Activated naive CD4-positive, alpha-beta T cell treated with anti-CD3 and anti-CD28 coated beads, Interleukin-2, amount 50 U/mL, for 72 hours (primary cell): ENCODE results near the gene CYP26C1. TPM values are rescaled to one million over a fixed set of nuclear protein-coding genes. Genes with fewer than 3 reads are reported as not detected.

Experiments used
- ATAC-seq, 2 donors: fragments of 150-1000 bp; cut with Tn5 transposase; 2 replicates each; pipeline ENCODE4 v1.10.0; 2021; ENCODE audit warnings: mild to moderate bottlenecking in 2 of 2, moderate library complexity in 2 of 2
- DNase-seq, 2 donors: peaks; one replicate each; pipeline ENCODE4 v3.0.0; 2021 to 2022; ENCODE audit warnings: low spot score in 2 of 2
- H3K27ac Mint-ChIP-seq, 2 donors: one replicate each; pipeline ENCODE4 v1.8.0; 2022; ENCODE audit warnings: mild to moderate bottlenecking in 2 of 2, mixed read lengths in 2 of 2
- H3K36me3 Mint-ChIP-seq, 2 donors: one replicate each; pipeline ENCODE4 v1.8.0; 2022; ENCODE audit warnings: mixed read lengths in 2 of 2
- H3K9me3 Mint-ChIP-seq, 2 donors: one replicate each; pipeline ENCODE4 v1.8.0; 2022; ENCODE audit warnings: mixed read lengths in 2 of 2
- total RNA-seq, 2 donors: library from RNA; stranded (reverse); gene quantifications; one replicate each; pipeline ENCODE4 v1.2.3, GENCODE V29; 2022

Gene CYP26C1
- total RNA-seq, 2 donors from 2014 or later = 0.12 TPM; not detected in 1

GRCh38 chr10:93062514-93063143 is 2.0 kb downstream of the CYP26C1 start:
- Mint-ChIP-seq H3K9me3 (no peaks in the 10 kb centered on the region), H3K27ac (peak overlapping the region in 1 of 2 donors; percentile 28), H3K36me3 (peaks cover 5 to 6% of the 10 kb centered on the region in 2 donors)
- ATAC-seq = peak; percentile 74 to 91
- peak in 1 of 2 donors; percentile 80 for DNase-seq

- no peak overlapping the region for H3K27ac Mint-ChIP-seq
- H3K9me3 Mint-ChIP-seq = no peaks in the 10 kb centered on the region
- DNase-seq (no peak), ATAC-seq (no peak)
- peaks cover 0 to 6% of the 10 kb centered on the region in 2 donors for H3K36me3 Mint-ChIP-seq
These were observed 2.8 kb downstream of the CYP26C1 start for GRCh38 chr10:93063144-93063976.

- Mint-ChIP-seq H3K27ac (no peak overlapping the region), H3K9me3 (no peaks in the 10 kb centered on the region), H3K36me3 (peaks cover 0 to 6% of the 10 kb centered on the region in 2 donors)
- DNase-seq (no peak), ATAC-seq (no peak)
These were observed 3.5 kb downstream of the CYP26C1 start for GRCh38 chr10:93063977-93064660.

- Mint-ChIP-seq H3K36me3 (peaks cover 0 to 2% of the 10 kb centered on the region in 2 donors), H3K9me3 (no peaks in the 10 kb centered on the region), H3K27ac (no peak overlapping the region)
- no peak for ATAC-seq
- DNase-seq = no peak
These were observed 4.5 kb downstream of the CYP26C1 start for GRCh38 chr10:93064874-93065660.

GRCh38 chr10:93065675-93066543 is 5.3 kb downstream of the CYP26C1 start:
- H3K36me3 Mint-ChIP-seq = no peaks in the 10 kb centered on the region
- DNase-seq (no peak), ATAC-seq (no peak)
- H3K9me3 Mint-ChIP-seq = no peaks in the 10 kb centered on the region
- H3K27ac Mint-ChIP-seq = no peak overlapping the region

GRCh38 chr10:93066544-93066913 is 5.9 kb downstream of the CYP26C1 start:
- Mint-ChIP-seq H3K36me3 (no peaks in the 10 kb centered on the region), H3K9me3 (no peaks in the 10 kb centered on the region), H3K27ac (no peak overlapping the region)
- no peak for DNase-seq
- no peak for ATAC-seq

GRCh38 chr10:93067443-93068365 is 7.1 kb downstream of the CYP26C1 start:
- ATAC-seq = no peak
- H3K36me3 Mint-ChIP-seq = peaks cover 0 to 5% of the 10 kb centered on the region in 2 donors
- no peak overlapping the region for H3K27ac Mint-ChIP-seq
- DNase-seq = no peak
- no peaks in the 10 kb centered on the region for H3K9me3 Mint-ChIP-seq

- H3K36me3 Mint-ChIP-seq = peaks cover 0 to 5% of the 10 kb centered on the region in 2 donors
- DNase-seq (no peak), ATAC-seq (peak in 1 of 2 donors; percentile 31)
- H3K9me3 Mint-ChIP-seq = no peaks in the 10 kb centered on the region
- H3K27ac Mint-ChIP-seq = no peak overlapping the region
These were observed 8.0 kb downstream of the CYP26C1 start for GRCh38 chr10:93068411-93069244.

- Mint-ChIP-seq H3K36me3 (peaks cover under 1 to 5% of the 10 kb centered on the region in 2 donors), H3K27ac (no peak overlapping the region), H3K9me3 (no peaks in the 10 kb centered on the region)
- ATAC-seq = no peak
- DNase-seq = no peak
These were observed 8.6 kb downstream of the CYP26C1 start for GRCh38 chr10:93069245-93069561.

- Mint-ChIP-seq H3K9me3 (no peaks in the 10 kb centered on the region), H3K36me3 (peaks cover 4 to 9% of the 10 kb centered on the region in 2 donors), H3K27ac (no peak overlapping the region)
- DNase-seq (no peak), ATAC-seq (no peak)
These were observed 10.0 kb downstream of the CYP26C1 start for GRCh38 chr10:93070378-93071176.

- no peak for DNase-seq
- Mint-ChIP-seq H3K27ac (no peak overlapping the region), H3K9me3 (no peaks in the 10 kb centered on the region), H3K36me3 (peaks cover 4 to 9% of the 10 kb centered on the region in 2 donors)
- no peak for ATAC-seq
These were observed 10.5 kb downstream of the CYP26C1 start for GRCh38 chr10:93071177-93071472.

GRCh38 chr10:93071674-93072224 is 11.2 kb downstream of the CYP26C1 start:
- no peaks in the 10 kb centered on the region for H3K9me3 Mint-ChIP-seq
- H3K36me3 Mint-ChIP-seq = peaks cover 4 to 9% of the 10 kb centered on the region in 2 donors
- no peak overlapping the region for H3K27ac Mint-ChIP-seq
- no peak for ATAC-seq
- DNase-seq = no peak

- H3K36me3 Mint-ChIP-seq = peaks cover 4 to 9% of the 10 kb centered on the region in 2 donors
- H3K27ac Mint-ChIP-seq = no peak overlapping the region
- no peak for DNase-seq
- no peaks in the 10 kb centered on the region for H3K9me3 Mint-ChIP-seq
- peak in 1 of 2 donors; percentile 23 for ATAC-seq
These were observed 11.7 kb downstream of the CYP26C1 start for GRCh38 chr10:93072225-93072712.
